OCI-LY1 (cell line): ENCODE data around the gene VPS36.

Source experiments
- H2AFZ ChIP-seq: fragments of 200-600 bp; sonication (generic), shearing (Covaris generic); 2 replicates; pipeline ENCODE4 v1.6.0; 2014; ENCODE audit warnings: antibody characterized with exemption, mild to moderate bottlenecking, low read length
- H3F3A ChIP-seq: fragments of 200-600 bp; sonication (generic), shearing (Covaris generic); 2 replicates; pipeline ENCODE4 v1.6.0; 2014; ENCODE audit warnings: mild to moderate bottlenecking, antibody characterized with exemption, low read length, moderate library complexity; ENCODE audit not compliant: insufficient read depth
- H3K27ac ChIP-seq: fragments of 200-600 bp; sonication (generic); 2 replicates; pipeline ENCODE4 v1.5.1; 2014; ENCODE audit warnings: low read length, mixed run types, mild to moderate bottlenecking, low read depth; ENCODE audit not compliant: poor library complexity, severe bottlenecking
- H3K27me3 ChIP-seq: fragments of 200-600 bp; sonication (generic); 2 replicates; pipeline ENCODE4 v1.6.0; 2014; ENCODE audit warnings: antibody characterized with exemption, mild to moderate bottlenecking, low read length, moderate library complexity; ENCODE audit not compliant: insufficient read depth
- H3K36me3 ChIP-seq: fragments of 200-600 bp; sonication (generic); 2 replicates; pipeline ENCODE4 v1.6.1; 2014; ENCODE audit warnings: mild to moderate bottlenecking, antibody characterized with exemption, low read length, moderate library complexity, mixed read lengths; ENCODE audit not compliant: insufficient read depth
- H3K4me1 ChIP-seq: fragments of 200-600 bp; sonication (generic); 2 replicates; pipeline ENCODE4 v1.5.1; 2014; ENCODE audit warnings: mild to moderate bottlenecking, low read length, moderate library complexity; ENCODE audit not compliant: insufficient read depth, severe bottlenecking
- H3K4me2 ChIP-seq: fragments of 200-600 bp; sonication (generic), shearing (Covaris generic); 2 replicates; pipeline ENCODE4 v1.6.1; 2014; ENCODE audit warnings: low read length
- H3K4me3 ChIP-seq: fragments of 200-600 bp; sonication (generic); 2 replicates; pipeline ENCODE4 v1.5.1; 2014; ENCODE audit warnings: low read length, low read depth, mild to moderate bottlenecking, mixed read lengths; ENCODE audit not compliant: poor library complexity, severe bottlenecking
- H3K79me2 ChIP-seq: fragments of 200-600 bp; shearing (Covaris generic); 2 replicates; pipeline ENCODE4 v1.6.1; 2016; ENCODE audit warnings: mixed run types, low read length, mixed read lengths; ENCODE audit not compliant: insufficient read depth
- H3K9ac ChIP-seq: fragments of 200-600 bp; sonication (generic), shearing (Covaris generic); 2 replicates; pipeline ENCODE4 v1.6.1; 2014; ENCODE audit warnings: mild to moderate bottlenecking, low read length, mixed read lengths
- H3K9me2 ChIP-seq: fragments of 200-600 bp; sonication (generic), shearing (Covaris generic); 2 replicates; pipeline ENCODE4 v1.6.1; 2014; ENCODE audit warnings: low read depth, mild to moderate bottlenecking, low read length, mixed read lengths
- H3K9me3 ChIP-seq: fragments of 200-600 bp; shearing (Covaris generic); 2 replicates; pipeline ENCODE4 v1.6.1; 2014; ENCODE audit warnings: low read length, mixed read lengths
- H4K20me1 ChIP-seq: fragments of 200-600 bp; sonication (generic), shearing (Covaris generic); 2 replicates; pipeline ENCODE4 v1.6.0; 2016; ENCODE audit warnings: mild to moderate bottlenecking, low read length; ENCODE audit not compliant: insufficient read depth
- EZH2 ChIP-seq: fragments of 200-600 bp; sonication (generic), shearing (Covaris generic); IDR thresholded peaks from 2 replicates; pipeline ENCODE4 v1.8.0; 2017; ENCODE audit warnings: borderline replicate concordance, mixed run types, mild to moderate bottlenecking, antibody characterized with exemption, low read length, moderate library complexity, mixed read lengths
- TF ChIP-seq, protein P1 (sequence below): fragments of 200-600 bp; sonication (generic), shearing (Covaris generic); IDR thresholded peaks from 2 replicates; pipeline ENCODE4 v1.5.1; 2017; ENCODE audit warnings: mild to moderate bottlenecking, antibody characterized with exemption, low read length, moderate library complexity, mixed read lengths

VPS36 gene

DNA sequence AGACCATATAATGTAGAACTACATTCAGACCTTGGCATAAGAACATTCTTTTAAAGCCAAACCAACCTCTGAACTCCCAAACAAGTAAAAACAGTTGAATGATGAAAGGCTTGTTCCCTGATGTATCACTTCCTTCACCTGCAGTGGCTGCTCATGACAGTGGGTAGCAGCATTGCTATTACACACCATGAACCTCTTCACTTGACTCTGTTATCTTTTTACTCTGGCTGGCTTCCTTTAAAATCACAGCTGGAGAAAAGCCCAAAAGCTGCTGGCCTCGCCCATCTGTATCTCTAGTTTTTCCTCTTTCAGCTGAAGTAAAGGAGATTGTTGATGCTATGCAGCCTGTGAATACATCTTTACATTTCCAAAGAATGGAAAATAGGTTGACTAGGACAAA, 67.1 kb downstream of the VPS36 start:
- Histone ChIP-seq H3K9me2 (no peaks in the 10 kb centered on the region), H4K20me1 (no peaks in the 10 kb centered on the region), H2AFZ (no peak overlapping the region), H3K79me2 (no peaks in the 10 kb centered on the region), H3F3A (no peaks in the 10 kb centered on the region), H3K4me1 (no peaks in the 10 kb centered on the region), H3K9ac (no peak overlapping the region), H3K4me2 (no peak overlapping the region), H3K36me3 (no peaks in the 10 kb centered on the region), H3K27ac (no peak overlapping the region), H3K27me3 (no peaks in the 10 kb centered on the region; the same call in 1 of the 2 replicates), H3K9me3 (no peaks in the 10 kb centered on the region), H3K4me3 (no peak overlapping the region)
- TF ChIP-seq EZH2 = no peak
- TF ChIP-seq, protein P1, sequence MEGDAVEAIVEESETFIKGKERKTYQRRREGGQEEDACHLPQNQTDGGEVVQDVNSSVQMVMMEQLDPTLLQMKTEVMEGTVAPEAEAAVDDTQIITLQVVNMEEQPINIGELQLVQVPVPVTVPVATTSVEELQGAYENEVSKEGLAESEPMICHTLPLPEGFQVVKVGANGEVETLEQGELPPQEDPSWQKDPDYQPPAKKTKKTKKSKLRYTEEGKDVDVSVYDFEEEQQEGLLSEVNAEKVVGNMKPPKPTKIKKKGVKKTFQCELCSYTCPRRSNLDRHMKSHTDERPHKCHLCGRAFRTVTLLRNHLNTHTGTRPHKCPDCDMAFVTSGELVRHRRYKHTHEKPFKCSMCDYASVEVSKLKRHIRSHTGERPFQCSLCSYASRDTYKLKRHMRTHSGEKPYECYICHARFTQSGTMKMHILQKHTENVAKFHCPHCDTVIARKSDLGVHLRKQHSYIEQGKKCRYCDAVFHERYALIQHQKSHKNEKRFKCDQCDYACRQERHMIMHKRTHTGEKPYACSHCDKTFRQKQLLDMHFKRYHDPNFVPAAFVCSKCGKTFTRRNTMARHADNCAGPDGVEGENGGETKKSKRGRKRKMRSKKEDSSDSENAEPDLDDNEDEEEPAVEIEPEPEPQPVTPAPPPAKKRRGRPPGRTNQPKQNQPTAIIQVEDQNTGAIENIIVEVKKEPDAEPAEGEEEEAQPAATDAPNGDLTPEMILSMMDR = no peak

DNA sequence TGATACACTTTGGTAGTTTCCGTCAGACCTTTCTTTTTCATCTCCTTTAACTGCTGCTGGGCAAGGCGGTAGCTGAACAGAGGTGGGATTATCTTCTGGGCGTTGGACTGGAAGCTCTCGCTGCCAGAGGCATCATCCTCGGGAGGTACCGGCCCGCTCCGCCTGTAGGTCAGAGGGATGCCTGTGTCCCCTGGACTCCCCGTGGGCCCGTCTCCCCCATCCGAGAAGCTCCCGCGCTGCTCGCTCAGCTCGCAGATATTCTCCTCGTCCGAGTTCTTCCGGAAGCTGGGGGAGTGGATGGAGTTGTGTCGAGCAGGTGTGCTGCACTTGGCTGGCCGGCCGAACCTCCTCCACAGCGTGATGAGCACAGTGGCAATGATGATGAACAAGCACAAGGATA, 72.1 kb downstream of the VPS36 start:
- Histone ChIP-seq H3K9me3 (no peaks in the 10 kb centered on the region), H4K20me1 (no peaks in the 10 kb centered on the region), H3K79me2 (no peaks in the 10 kb centered on the region), H3K36me3 (no peaks in the 10 kb centered on the region), H3F3A (no peaks in the 10 kb centered on the region), H3K4me1 (no peaks in the 10 kb centered on the region), H3K27ac (no peak overlapping the region), H3K9me2 (no peaks in the 10 kb centered on the region), H3K4me3 (no peak overlapping the region), H2AFZ (no peak overlapping the region), H3K9ac (no peak overlapping the region), H3K27me3 (no peaks in the 10 kb centered on the region; the same call in 1 of the 2 replicates), H3K4me2 (no peak overlapping the region)
- no peak for TF ChIP-seq EZH2
- TF ChIP-seq, protein P1 = no peak

DNA sequence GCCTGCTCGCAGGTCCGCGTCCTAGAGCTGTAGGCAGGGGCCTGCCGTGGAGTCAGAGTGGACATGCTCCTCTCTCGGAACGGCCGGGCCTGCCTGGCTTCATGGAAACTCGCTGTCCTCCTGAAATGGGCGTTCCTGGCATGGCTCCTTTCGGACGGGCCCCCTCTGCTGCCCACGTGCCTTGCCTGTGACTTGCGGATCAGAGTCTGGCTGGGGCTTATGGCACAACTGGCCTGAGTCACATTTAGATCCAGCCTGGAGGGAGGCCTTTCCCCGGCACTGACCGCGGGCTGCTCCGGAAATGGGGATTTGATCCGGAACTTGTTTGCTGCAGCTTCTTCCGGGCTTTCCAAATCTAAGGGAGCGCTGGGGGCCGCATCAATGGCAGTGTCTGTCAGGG, 72.5 kb downstream of the VPS36 start:
- Histone ChIP-seq H3K9ac (no peak overlapping the region), H3F3A (no peaks in the 10 kb centered on the region), H3K4me2 (no peak overlapping the region), H3K9me3 (no peaks in the 10 kb centered on the region), H3K9me2 (no peaks in the 10 kb centered on the region), H3K36me3 (no peaks in the 10 kb centered on the region), H2AFZ (no peak overlapping the region), H3K27me3 (no peaks in the 10 kb centered on the region; the same call in 1 of the 2 replicates), H3K27ac (no peak overlapping the region), H4K20me1 (no peaks in the 10 kb centered on the region), H3K4me1 (no peaks in the 10 kb centered on the region), H3K79me2 (no peaks in the 10 kb centered on the region), H3K4me3 (no peak overlapping the region)
- TF ChIP-seq, protein P1 = no peak
- no peak for TF ChIP-seq EZH2
